Esophagus mucosa (tissue), 1 donor: ENCODE data around the gene UBXN7. TPM values are rescaled to one million over a fixed set of nuclear protein-coding genes. Genes with fewer than 3 reads are reported as not detected.
"Not testable (repeated sequence)": the region's sequence is repeated elsewhere in the genome, so short reads cannot be mapped to it uniquely, and the experiment has no call there.

Experiments used
- ATAC-seq: fragments of 200-7000 bp; cut with Tn5 transposase; one replicate; pipeline ENCODE4 v1.9.1; 2020
- total RNA-seq: library from RNA; stranded (reverse); gene quantifications from one replicate; pipeline ENCODE4 v1.2.4, GENCODE V29; 2023
- donor health status: DM: yes; HTN: yes; CAD: no.

UBXN7 gene, protein sequence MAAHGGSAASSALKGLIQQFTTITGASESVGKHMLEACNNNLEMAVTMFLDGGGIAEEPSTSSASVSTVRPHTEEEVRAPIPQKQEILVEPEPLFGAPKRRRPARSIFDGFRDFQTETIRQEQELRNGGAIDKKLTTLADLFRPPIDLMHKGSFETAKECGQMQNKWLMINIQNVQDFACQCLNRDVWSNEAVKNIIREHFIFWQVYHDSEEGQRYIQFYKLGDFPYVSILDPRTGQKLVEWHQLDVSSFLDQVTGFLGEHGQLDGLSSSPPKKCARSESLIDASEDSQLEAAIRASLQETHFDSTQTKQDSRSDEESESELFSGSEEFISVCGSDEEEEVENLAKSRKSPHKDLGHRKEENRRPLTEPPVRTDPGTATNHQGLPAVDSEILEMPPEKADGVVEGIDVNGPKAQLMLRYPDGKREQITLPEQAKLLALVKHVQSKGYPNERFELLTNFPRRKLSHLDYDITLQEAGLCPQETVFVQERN
- total RNA-seq, result 31.9 TPM

GRCh38 chr3:196432137-196432879, at the start of gene UBXN7:
TSS of gene UBXN7 (minus strand) at chr3:196432427. CDS start at chr3:196432399, 28 bp downstream.
- peak; percentile 100 for ATAC-seq

GRCh38 chr3:196477678-196478077, 45.5 kb upstream of the UBXN7 start:
- ATAC-seq, result no peak

GRCh38 chr3:196472286-196472685, 40.1 kb upstream of the UBXN7 start:
- no peak for ATAC-seq

- no peak for ATAC-seq
These were observed 39.3 kb upstream of the UBXN7 start for GRCh38 chr3:196471551-196471950.

- ATAC-seq, result not testable (repeated sequence)
These were observed 38.0 kb upstream of the UBXN7 start for GRCh38 chr3:196470182-196470581.

- ATAC-seq, result no peak
These were observed 31.6 kb upstream of the UBXN7 start for GRCh38 chr3:196463804-196464203.

DNA sequence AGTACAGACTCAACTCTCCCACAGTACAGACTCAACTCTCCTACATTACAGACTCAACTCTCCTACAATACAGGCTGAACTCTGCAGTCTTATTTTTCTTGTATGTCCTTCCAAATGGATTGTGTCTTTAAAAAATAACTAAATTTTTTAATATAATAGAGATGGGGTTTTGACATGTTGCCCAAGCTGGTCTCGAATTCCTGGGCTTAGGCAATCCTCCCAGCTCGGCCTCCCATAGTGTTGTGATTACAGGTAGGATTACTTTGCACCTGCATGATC, 31.2 kb upstream of the UBXN7 start:
- ATAC-seq, result no peak

- not testable (repeated sequence) for ATAC-seq
These were observed 30.7 kb upstream of the UBXN7 start for GRCh38 chr3:196462680-196463477.

DNA sequence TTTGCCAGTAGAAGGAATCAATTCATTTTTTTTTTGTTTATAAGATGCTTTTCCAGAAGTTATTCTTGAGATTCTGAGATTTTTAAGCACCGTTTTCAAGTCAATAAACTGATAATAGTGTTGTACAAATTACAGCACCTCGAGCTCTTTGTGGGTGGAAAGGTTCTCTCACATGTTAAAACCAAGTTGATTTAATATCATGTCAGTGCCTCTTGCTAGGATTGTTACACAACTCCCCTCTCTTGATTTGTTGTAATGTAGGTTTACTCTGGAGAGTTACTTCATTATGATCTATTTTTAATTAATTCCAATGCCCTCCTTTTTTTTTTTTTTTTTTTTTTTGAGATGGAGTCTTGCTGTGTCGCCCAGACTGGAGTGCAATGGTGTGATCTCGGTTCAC, 25.8 kb upstream of the UBXN7 start:
- no peak for ATAC-seq

DNA sequence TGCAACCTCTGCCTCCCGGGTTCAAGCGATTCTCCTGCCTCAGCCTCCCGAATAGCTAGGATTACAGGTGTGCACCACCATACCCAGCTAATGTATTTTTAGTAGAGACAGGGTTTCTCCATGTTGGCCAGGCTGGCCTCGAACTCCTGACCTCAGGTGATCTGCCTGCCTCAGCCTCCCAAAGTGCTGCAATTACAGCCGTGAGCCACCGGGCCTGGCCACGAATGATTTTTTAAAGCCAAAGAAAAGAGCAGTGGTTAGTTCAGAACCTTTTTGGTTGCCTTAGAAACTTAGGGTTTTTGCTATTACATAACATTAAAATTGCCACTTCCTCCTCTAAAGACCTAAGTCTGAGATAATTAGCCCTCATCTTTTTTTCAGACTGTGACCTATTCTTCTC, 25.2 kb upstream of the UBXN7 start:
- ATAC-seq, result not testable (repeated sequence)

GRCh38 chr3:196454935-196455334, 22.7 kb upstream of the UBXN7 start:
- ATAC-seq, result peak; percentile 52

GRCh38 chr3:196445391-196445790, 13.2 kb upstream of the UBXN7 start:
- ATAC-seq, result not testable (repeated sequence)

DNA sequence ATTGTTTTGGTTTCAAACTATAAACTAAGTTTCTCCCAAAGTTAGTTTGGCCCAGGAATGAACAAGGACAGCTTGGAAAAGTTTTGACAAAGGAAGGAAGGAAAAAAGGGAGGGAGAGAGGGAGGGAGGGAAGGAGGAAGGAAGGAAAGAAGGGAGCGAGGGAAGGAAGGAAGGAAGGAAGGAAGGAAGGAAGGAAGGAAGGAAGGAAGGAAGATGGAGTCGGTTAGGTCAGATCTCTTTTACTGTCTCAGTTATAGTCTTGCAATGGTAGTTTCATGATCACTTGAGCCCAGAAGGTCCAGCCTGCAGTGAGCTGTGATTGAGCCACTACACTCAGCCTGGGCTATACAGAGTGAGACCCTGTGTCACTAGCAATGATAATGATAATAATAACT, 12.3 kb upstream of the UBXN7 start:
- no peak for ATAC-seq

DNA sequence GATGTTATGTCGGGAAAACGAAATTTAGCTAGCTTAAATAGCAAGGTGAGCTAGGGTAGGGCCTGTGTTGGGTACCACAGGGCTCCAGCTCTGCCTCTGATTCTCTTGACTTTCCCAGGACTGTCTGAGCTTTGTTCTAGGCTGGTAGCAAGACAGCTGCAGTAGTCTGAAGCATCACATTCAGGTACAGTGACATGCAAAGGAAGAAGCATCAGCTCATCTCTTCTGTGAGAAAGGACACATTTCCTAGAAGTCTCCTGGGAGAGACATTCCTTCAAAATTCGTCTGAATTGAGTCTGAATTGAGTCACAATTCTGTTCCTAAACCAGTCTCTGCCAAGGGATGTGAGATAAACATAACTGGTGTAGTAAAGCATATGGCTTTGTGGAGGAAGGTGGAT, 8.5 kb upstream of the UBXN7 start:
- no peak for ATAC-seq

DNA sequence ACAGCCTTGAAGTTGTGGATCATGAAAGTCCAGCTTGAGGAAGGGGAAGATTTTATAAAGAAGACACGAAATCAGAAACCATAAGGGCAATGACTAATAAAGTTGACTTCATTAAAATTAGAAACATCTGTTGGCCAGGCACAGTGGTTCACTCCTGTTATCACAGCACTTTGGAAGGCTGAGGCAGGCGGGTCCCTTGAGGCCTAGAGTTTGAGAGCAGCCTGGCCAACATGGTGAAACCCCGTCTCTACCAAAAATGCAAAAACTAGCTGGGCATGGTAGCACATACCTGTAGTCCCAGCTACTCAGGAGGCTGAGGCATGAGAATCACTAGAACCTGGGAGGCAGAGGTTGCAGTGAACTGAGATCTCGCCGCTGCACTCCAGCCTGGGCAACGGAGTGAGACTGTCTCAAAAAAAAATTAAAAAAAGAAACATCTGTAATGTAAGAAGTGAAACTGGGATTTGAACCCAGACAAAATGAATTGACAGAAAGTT, 7.9 kb upstream of the UBXN7 start:
- ATAC-seq, result no peak

GRCh38 chr3:196431181-196432136, 768 bp downstream of the UBXN7 start:
- peak; percentile 45 for ATAC-seq

GRCh38 chr3:196428041-196428440, 4.2 kb downstream of the UBXN7 start:
- ATAC-seq, result no peak

- not testable (repeated sequence) for ATAC-seq
These were observed 7.8 kb downstream of the UBXN7 start for GRCh38 chr3:196424421-196424820.

- ATAC-seq, result peak; percentile 59
These were observed 9.0 kb downstream of the UBXN7 start for GRCh38 chr3:196423044-196423781.

GRCh38 chr3:196421668-196422067, 10.6 kb downstream of the UBXN7 start:
- not testable (repeated sequence) for ATAC-seq

DNA sequence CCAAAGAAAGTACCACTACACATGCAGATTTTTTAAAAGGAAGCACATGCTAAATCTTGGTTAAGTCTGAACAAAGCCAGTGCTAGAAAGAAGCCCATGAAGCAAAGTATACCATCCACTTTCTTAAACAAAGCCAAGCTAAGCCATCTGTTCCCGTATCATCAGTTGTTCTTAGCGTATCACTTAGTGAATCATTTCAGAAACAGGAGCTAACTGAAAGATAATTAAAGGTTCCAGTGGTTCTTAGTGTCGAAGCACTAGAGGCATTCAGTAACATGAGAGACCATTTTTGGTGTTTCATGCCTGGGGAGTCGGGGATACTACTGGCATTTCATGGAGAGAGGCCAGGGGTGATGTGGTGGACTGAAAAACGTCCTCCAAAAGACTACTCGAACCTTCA, 12.8 kb downstream of the UBXN7 start:
- no peak for ATAC-seq
